VCaP (cell line): Measurements from ENCODE around the gene ZNF770.
A peak's percentile ranks its signal among the peaks of the same experiment; 100 is the strongest.

Source experiments
- H3K27ac ChIP-seq: fragments of 450-650 bp; 2 replicates; pipeline ENCODE4 v1.5.1; 2017
- CTCF ChIP-seq: fragments of 450-650 bp; conservative IDR thresholded peaks from 2 replicates; pipeline ENCODE4 v1.5.1; 2017; ENCODE audit warnings: mild to moderate bottlenecking, moderate library complexity

Gene ZNF770

GRCh38 chr15:34988027-34988902, at the start of gene ZNF770:
Gene ZNF770 (minus strand): TSS chr15:34988287. CDS start chr15:34983434, 4,853 bp downstream.
- TF ChIP-seq CTCF: no peak
- H3K27ac ChIP-seq: peak within 1 kb of the TSS; percentile 98

- no peak for TF ChIP-seq CTCF
- no peak overlapping the region for H3K27ac ChIP-seq
Observed at GRCh38 chr15:35028235-35028984, 40.3 kb upstream of the ZNF770 start.

- H3K27ac ChIP-seq: no peak overlapping the region
Observed at GRCh38 chr15:35023804-35024203, 35.7 kb upstream of the ZNF770 start.

GRCh38 chr15:35020974-35021373, 32.9 kb upstream of the ZNF770 start:
- TF ChIP-seq CTCF: no peak
- H3K27ac ChIP-seq: no peak overlapping the region

More at GRCh38 chr15:35023804-35024203, 35.7 kb upstream of the ZNF770 start:
- no peak for TF ChIP-seq CTCF

GRCh38 chr15:35019404-35020327, 31.6 kb upstream of the ZNF770 start:
- H3K27ac ChIP-seq: no peak overlapping the region
- no peak for TF ChIP-seq CTCF

- no peak overlapping the region for H3K27ac ChIP-seq
- TF ChIP-seq CTCF: no peak
Observed at GRCh38 chr15:35014241-35014640, 26.2 kb upstream of the ZNF770 start.

- no peak overlapping the region for H3K27ac ChIP-seq
- no peak for TF ChIP-seq CTCF
Observed at GRCh38 chr15:35013370-35013769, 25.3 kb upstream of the ZNF770 start.
